HG03139 (cell line): ENCODE data around the gene NDUFS1.

Experiments
- ATAC-seq: cut with Tn5 transposase; IDR thresholded peaks from one replicate; pipeline ENCODE4 v1.9.1; 2021; ENCODE audit not compliant: unreplicated experiment

The NDUFS1 gene

GRCh38 chr2:206069417-206069816 is 89.8 kb downstream of the NDUFS1 start:
- no peak for ATAC-seq

- no peak for ATAC-seq
Measured at GRCh38 chr2:206068207-206068606, 91.0 kb downstream of the NDUFS1 start.
